Spleen (tissue), 7 donors: ENCODE measurements around the gene AGPAT3.

Experiments
- CTCF ChIP-seq, 11 experiments: fragments of 200-600 bp in 7 of 11; fragments of 450-650 bp in 4 of 11; sonication (generic) in 4 of 11; IDR thresholded peaks in 8 of 11; conservative IDR thresholded peaks in 3 of 11; 1 replicate in 7 of 11; 2 replicates in 4 of 11; pipeline versions ENCODE4 v1.4.0 to v1.8.0; 2016 to 2021; ENCODE audit warnings: antibody characterized with exemption in 11 of 11, inconsistent platforms in 4 of 11, mild to moderate bottlenecking in 1 of 11
- POLR2A ChIP-seq, 3 donors: fragments of 450-650 bp; IDR thresholded peaks; one replicate each; pipeline ENCODE4 v1.5.1; 2017; ENCODE audit warnings: antibody characterized with exemption in 3 of 3, mild to moderate bottlenecking in 1 of 3
- POLR2AphosphoS5 ChIP-seq, 3 donors: sonication (generic); formaldehyde crosslinking; IDR thresholded peaks; one replicate each; pipeline ENCODE4 v1.5.1; 2017; ENCODE audit warnings: antibody characterized with exemption in 3 of 3
- donor health status: DM: no; HTN: no; CAD: no; lungs with moderate emphysema.
- donor health status: DM: no; HTN: no; CAD: no.
- donor health status: DM: no; HTN: no; CAD: no.

GRCh38 chr21:43825936-43826622, 38.9 kb upstream of the AGPAT3 start:
- TF ChIP-seq CTCF (IDR thresholded peaks at IDR 0.05 in 8 of 11, conservative IDR thresholded peaks at IDR 0.05 in 3 of 11) = peak in 3 of 11 experiments; percentile 16 to 37 (median 22)
- TF ChIP-seq POLR2AphosphoS5 (IDR thresholded peaks at IDR 0.05) = no peak
- no peak for TF ChIP-seq POLR2A (IDR thresholded peaks at IDR 0.05)
